GM23338 (cell line): Measurements from ENCODE around the gene REXO5.
"Not testable (repeated sequence)": the region's sequence is repeated elsewhere in the genome, so short reads cannot be mapped to it uniquely, and the experiment has no call there.

Source experiments
- CREB1 ChIP-seq: fragments of 250-450 bp; sonication (Bioruptor Pico); IDR thresholded peaks from 2 replicates; pipeline ENCODE4 v1.5.0; 2020; ENCODE audit warnings: low read depth, mild to moderate bottlenecking, moderate library complexity
- CTCF ChIP-seq, 2 experiments: fragments of 200-600 bp in 1 of 2; sonication (generic) in 1 of 2; conservative IDR thresholded peaks; 2 replicates each; pipeline versions ENCODE4 v1.5.1 to v1.6.1; 2016 to 2017; ENCODE audit warnings: antibody characterized with exemption in 2 of 2, low read depth in 2 of 2, mild to moderate bottlenecking in 2 of 2, moderate library complexity in 1 of 2
- EZH2 ChIP-seq: fragments of 200-600 bp; sonication (generic); IDR thresholded peaks from one replicate; pipeline ENCODE4 v1.8.0; 2017; ENCODE audit warnings: antibody characterized with exemption, mild to moderate bottlenecking, low read depth; ENCODE audit not compliant: unreplicated experiment
- EZH2phosphoT487 ChIP-seq: fragments of 200-600 bp; sonication (generic); IDR thresholded peaks from one replicate; pipeline ENCODE4 v1.8.1; 2018; ENCODE audit warnings: antibody characterized with exemption; ENCODE audit not compliant: unreplicated experiment
- JUNB ChIP-seq: IDR thresholded peaks from one replicate; pipeline ENCODE4 v1.6.1; 2016; ENCODE audit warnings: antibody characterized with exemption; ENCODE audit not compliant: unreplicated experiment
- NANOG ChIP-seq: IDR thresholded peaks from 2 replicates; pipeline ENCODE4 v1.6.1; 2016; ENCODE audit warnings: antibody characterized with exemption, borderline replicate concordance
- POLR2AphosphoS5 ChIP-seq: IDR thresholded peaks from 2 replicates; pipeline ENCODE4 v1.6.1; 2016; ENCODE audit warnings: antibody characterized with exemption, low read depth
- REST ChIP-seq: IDR thresholded peaks from one replicate; pipeline ENCODE4 v1.6.1; 2018; ENCODE audit warnings: antibody characterized with exemption; ENCODE audit not compliant: unreplicated experiment
- STAT1 ChIP-seq: IDR thresholded peaks from one replicate; pipeline ENCODE4 v1.6.1; 2016; ENCODE audit warnings: antibody characterized with exemption; ENCODE audit not compliant: unreplicated experiment
- TF ChIP-seq, protein P1 (sequence below): IDR thresholded peaks from 2 replicates; pipeline ENCODE4 v1.6.1; 2016; ENCODE audit warnings: antibody characterized with exemption

- TF ChIP-seq EZH2phosphoT487; CTCF (conservative IDR thresholded peaks at IDR 0.05; ENCODE audit: low read depth in 2 of 2); EZH2; REST; JUNB; POLR2AphosphoS5; STAT1; NANOG; CREB1: not testable (repeated sequence)
- TF ChIP-seq, protein P1, sequence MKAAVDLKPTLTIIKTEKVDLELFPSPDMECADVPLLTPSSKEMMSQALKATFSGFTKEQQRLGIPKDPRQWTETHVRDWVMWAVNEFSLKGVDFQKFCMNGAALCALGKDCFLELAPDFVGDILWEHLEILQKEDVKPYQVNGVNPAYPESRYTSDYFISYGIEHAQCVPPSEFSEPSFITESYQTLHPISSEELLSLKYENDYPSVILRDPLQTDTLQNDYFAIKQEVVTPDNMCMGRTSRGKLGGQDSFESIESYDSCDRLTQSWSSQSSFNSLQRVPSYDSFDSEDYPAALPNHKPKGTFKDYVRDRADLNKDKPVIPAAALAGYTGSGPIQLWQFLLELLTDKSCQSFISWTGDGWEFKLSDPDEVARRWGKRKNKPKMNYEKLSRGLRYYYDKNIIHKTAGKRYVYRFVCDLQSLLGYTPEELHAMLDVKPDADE, result not testable (repeated sequence)
Measured at GRCh38 chr16:20805684-20806167, 601 bp upstream of the REXO5 start.
